ENCODE results near the gene OLFML2A. TPM values are rescaled to one million over a fixed set of nuclear protein-coding genes. Genes with fewer than 3 reads are reported as not detected.

The OLFML2A gene
- polyA plus RNA-seq, 3 donors, result 0.03 to 0.25 TPM; not detected in 1

GRCh38 chr9:124758691-124759090, 18.2 kb upstream of the OLFML2A start:
- Histone ChIP-seq H3K4me3 (replicated peaks in 1 of 3; ENCODE audit: low read depth in 2 of 3, low read length in 3 of 3) (peak overlapping the region in 2 of 3 experiments; percentile 51 to 71), H3K9me3 (replicated peaks in 1 of 2; ENCODE audit: control insufficient read depth in 1 of 2, insufficient read depth in 1 of 2, low read length in 2 of 2) (no peaks in the 10 kb centered on the region), H3K36me3 (replicated peaks in 1 of 2; ENCODE audit: control insufficient read depth in 1 of 2, insufficient read depth in 2 of 2, low read length in 2 of 2) (no peaks in the 10 kb centered on the region), H3K4me2 (replicated peaks; ENCODE audit: extremely low read depth, low read length, poor library complexity, severe bottlenecking) (peak overlapping the region; percentile 78), H3K79me2 (ENCODE audit: insufficient read depth, low read length) (peaks cover 58% of the 10 kb centered on the region), H3K4me1 (ENCODE audit: control insufficient read depth in 1 of 2, insufficient read depth in 2 of 2, low read length in 2 of 2) (peaks cover 30 to 68% of the 10 kb centered on the region in 2 donors), H2AFZ (ENCODE audit: insufficient read depth, low read depth, low read length, poor library complexity, severe bottlenecking) (no peak overlapping the region), H4K20me1 (ENCODE audit: insufficient read depth, low read length) (no peaks in the 10 kb centered on the region), H3K27me3 (ENCODE audit: control insufficient read depth in 2 of 2, insufficient read depth in 2 of 2, low read length in 2 of 2) (no peaks in the 10 kb centered on the region), H3K9ac (ENCODE audit: insufficient read depth, low read length, poor library complexity, severe bottlenecking) (peak overlapping the region; percentile 23), H3K27ac (ENCODE audit: low read depth in 1 of 2, low read length in 2 of 2) (peak overlapping the region in 1 of 2 donors; percentile 72)
- H3K4me1 Mint-ChIP-seq, result peaks cover 79% of the 10 kb centered on the region
- H3K27me3 Mint-ChIP-seq (ENCODE audit: low read depth in 3 of 3), result no peaks in the 10 kb centered on the region
- no peak for DNase-seq
- H3K36me3 Mint-ChIP-seq, result no peaks in the 10 kb centered on the region
- no peak for TF ChIP-seq CTCF (IDR thresholded peaks at IDR 0.05)
- H3K27ac Mint-ChIP-seq, result peak overlapping the region; percentile 77 to 91 (median 88)
- H3K4me3 Mint-ChIP-seq, result peak overlapping the region; percentile 27 to 84
- intact Hi-C loops (cut with micrococcal nuclease), result no loop called here
- no peaks in the 10 kb centered on the region for H3K9me3 Mint-ChIP-seq

- 100% methylated on average over 2 of the region's 2 CpGs for WGBS (ENCODE audit: insufficient coverage)
These were observed 17.6 kb upstream of the OLFML2A start for GRCh38 chr9:124759327-124759726.

More at GRCh38 chr9:124759327-124759726, 17.6 kb upstream of the OLFML2A start:
- no peaks in the 10 kb centered on the region for H3K9me3 ChIP-seq (replicated peaks in 1 of 2; ENCODE audit: control insufficient read depth in 1 of 2, insufficient read depth in 1 of 2, low read length in 2 of 2)
- H3K79me2 ChIP-seq (ENCODE audit: insufficient read depth, low read length), result peaks cover 58% of the 10 kb centered on the region
- H4K20me1 ChIP-seq (ENCODE audit: insufficient read depth, low read length), result no peaks in the 10 kb centered on the region
- peak overlapping the region in 1 of 3 experiments; percentile 71 for H3K4me3 ChIP-seq (replicated peaks in 1 of 3; ENCODE audit: low read depth in 2 of 3, low read length in 3 of 3)
- TF ChIP-seq CTCF (IDR thresholded peaks at IDR 0.05), result no peak
- H3K4me1 ChIP-seq (ENCODE audit: control insufficient read depth in 1 of 2, insufficient read depth in 2 of 2, low read length in 2 of 2), result peaks cover 30 to 63% of the 10 kb centered on the region in 2 donors
- H3K4me1 Mint-ChIP-seq, result peaks cover 79% of the 10 kb centered on the region
- no peak overlapping the region for H2AFZ ChIP-seq (ENCODE audit: insufficient read depth, low read depth, low read length, poor library complexity, severe bottlenecking)
- no peaks in the 10 kb centered on the region for H3K27me3 ChIP-seq (ENCODE audit: control insufficient read depth in 2 of 2, insufficient read depth in 2 of 2, low read length in 2 of 2)
- H3K36me3 ChIP-seq (replicated peaks in 1 of 2; ENCODE audit: control insufficient read depth in 1 of 2, insufficient read depth in 2 of 2, low read length in 2 of 2), result no peaks in the 10 kb centered on the region
- intact Hi-C loops (cut with micrococcal nuclease), result no loop called here
- H3K9me3 Mint-ChIP-seq, result no peaks in the 10 kb centered on the region
- H3K27me3 Mint-ChIP-seq (ENCODE audit: low read depth in 3 of 3), result no peaks in the 10 kb centered on the region
- no peak overlapping the region for H3K9ac ChIP-seq (ENCODE audit: insufficient read depth, low read length, poor library complexity, severe bottlenecking)
- H3K4me3 Mint-ChIP-seq, result no peak overlapping the region
- H3K4me2 ChIP-seq (replicated peaks; ENCODE audit: extremely low read depth, low read length, poor library complexity, severe bottlenecking), result peak overlapping the region; percentile 78
- DNase-seq, result no peak
- H3K27ac ChIP-seq (ENCODE audit: low read depth in 1 of 2, low read length in 2 of 2), result peak overlapping the region in 1 of 2 donors; percentile 72
- peak overlapping the region; percentile 31 to 91 (median 88) for H3K27ac Mint-ChIP-seq
- no peaks in the 10 kb centered on the region for H3K36me3 Mint-ChIP-seq
